Suppressor macrophage (primary cell): ENCODE measurements around the gene ARHGAP15.

Source experiments
- DNase-seq, 4 experiments: peaks; one replicate each; pipeline ENCODE4 v3.0.0-alpha.2; 2020 to 2022

ARHGAP15 gene

GRCh38 chr2:143455317-143455716, 326.1 kb downstream of the ARHGAP15 start:
- no peak for DNase-seq

DNA sequence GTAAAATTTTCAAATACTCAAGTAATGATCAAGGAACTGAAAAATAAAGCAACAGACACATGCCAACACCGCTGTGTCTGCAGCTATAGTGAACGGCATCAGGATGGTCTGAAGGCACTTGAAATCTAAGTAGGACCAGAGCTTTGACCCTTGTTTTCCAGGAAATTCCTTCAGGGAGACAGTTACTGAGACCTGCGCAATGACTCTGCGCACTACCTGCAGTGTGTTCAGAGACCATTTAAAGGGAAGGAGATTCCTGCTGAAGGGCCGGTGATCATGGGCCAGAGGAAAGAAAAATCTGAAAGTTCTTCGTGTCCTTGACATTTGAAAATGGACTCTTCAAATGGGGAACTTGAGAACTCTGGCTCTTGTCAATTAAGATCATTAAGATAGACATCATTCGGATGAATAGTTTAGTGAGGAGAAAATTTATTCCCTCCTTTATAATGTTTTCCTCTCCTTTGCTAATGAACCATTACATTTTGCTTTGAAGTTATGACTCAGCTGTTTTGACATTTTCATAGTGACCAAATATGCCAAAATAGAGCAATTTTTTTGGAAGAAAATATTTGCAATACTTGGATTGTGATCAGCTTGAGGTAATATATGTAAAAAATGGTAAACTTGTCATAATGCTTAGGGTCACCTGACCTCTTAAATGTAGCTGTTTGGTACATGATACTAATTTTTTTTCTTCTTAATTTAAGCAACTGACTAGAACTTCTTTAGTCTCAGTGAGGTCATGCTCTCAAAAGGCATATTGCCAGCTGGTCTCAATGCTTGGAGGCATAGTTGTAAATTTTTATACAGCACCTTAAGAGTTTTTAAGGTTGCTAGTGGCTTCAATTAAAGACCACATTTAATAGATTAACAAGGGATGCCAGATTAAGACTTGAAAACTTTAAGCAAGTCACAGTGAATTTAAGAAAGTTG, 329.3 kb downstream of the ARHGAP15 start:
- DNase-seq: no peak

DNA sequence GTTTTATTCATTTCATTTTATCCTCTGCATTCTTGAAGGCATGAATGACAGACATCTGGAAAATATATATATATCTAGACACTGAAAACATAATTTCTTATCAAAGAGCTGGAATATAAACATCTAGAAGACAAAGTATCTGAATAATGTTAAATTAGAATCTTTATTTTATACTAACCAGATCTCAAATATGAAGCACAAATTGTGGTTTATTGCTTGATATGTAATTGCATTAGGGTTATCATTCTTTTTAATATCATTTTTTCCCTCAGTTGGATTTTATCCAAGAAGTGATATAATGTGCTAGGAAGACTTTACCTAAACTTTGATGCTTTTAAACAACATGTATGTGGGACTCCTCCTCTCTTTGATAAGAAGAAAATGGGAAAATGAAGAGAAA, 331.2 kb downstream of the ARHGAP15 start:
- no peak for DNase-seq

DNA sequence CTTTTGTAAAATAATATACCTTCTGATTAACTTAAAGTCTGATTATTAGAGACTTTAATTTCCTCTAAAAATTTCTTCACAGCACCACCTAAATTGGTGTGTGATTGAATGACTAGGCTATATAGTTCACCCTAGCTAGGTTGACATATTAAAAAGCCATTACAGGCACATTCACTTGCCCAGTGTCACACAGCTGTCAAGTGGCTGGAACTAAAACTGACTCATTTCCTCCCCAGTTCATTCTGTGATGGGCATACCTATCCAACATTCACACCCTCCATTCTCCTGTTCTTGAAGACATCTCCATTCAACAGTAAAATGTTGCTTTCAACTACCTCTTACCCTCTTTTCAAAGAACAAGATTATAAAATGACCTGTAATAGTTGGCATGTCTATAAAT, 334.5 kb downstream of the ARHGAP15 start:
- DNase-seq: no peak

- DNase-seq: no peak
Observed at GRCh38 chr2:143466391-143466790, 337.2 kb downstream of the ARHGAP15 start.

GRCh38 chr2:143467011-143467410, 337.8 kb downstream of the ARHGAP15 start:
- no peak for DNase-seq

DNA sequence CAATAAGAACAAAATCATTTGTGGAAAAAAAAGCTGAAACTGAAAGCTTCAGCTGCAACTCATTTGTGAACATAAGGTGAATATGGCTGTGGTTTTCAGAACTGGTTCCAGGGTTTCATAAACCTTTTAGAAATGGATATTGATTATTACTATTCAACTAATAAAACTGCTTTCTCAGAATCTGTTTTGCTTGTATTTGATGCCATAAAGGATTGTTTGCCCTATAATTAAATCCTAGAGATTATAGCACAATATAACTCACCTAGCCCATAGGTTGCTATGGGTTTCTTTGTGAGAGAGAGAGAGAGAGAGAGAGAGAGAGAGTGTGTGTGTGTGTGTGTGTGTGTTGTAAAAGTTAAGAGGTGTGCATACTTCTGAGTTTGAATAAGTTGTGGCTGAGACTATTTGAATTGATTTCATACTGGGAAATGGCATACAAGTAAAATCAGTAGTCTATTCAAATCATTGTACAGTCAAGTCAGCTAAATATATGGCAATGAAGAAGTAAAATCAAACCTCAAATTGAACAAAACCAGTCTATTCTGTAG, 339.2 kb downstream of the ARHGAP15 start:
- DNase-seq: no peak

- no peak for DNase-seq
Observed at GRCh38 chr2:143469323-143469722, 340.1 kb downstream of the ARHGAP15 start.

GRCh38 chr2:143471550-143471949, 342.3 kb downstream of the ARHGAP15 start:
- no peak for DNase-seq

GRCh38 chr2:143473216-143473615, 344.0 kb downstream of the ARHGAP15 start:
- DNase-seq: no peak

GRCh38 chr2:143473820-143474219, 344.6 kb downstream of the ARHGAP15 start:
- no peak for DNase-seq

- DNase-seq: no peak
Observed at GRCh38 chr2:143474586-143474985, 345.4 kb downstream of the ARHGAP15 start.

GRCh38 chr2:143475041-143475776, 346.0 kb downstream of the ARHGAP15 start:
- DNase-seq: no peak

- DNase-seq: no peak
Observed at GRCh38 chr2:143476336-143477087, 347.3 kb downstream of the ARHGAP15 start.

DNA sequence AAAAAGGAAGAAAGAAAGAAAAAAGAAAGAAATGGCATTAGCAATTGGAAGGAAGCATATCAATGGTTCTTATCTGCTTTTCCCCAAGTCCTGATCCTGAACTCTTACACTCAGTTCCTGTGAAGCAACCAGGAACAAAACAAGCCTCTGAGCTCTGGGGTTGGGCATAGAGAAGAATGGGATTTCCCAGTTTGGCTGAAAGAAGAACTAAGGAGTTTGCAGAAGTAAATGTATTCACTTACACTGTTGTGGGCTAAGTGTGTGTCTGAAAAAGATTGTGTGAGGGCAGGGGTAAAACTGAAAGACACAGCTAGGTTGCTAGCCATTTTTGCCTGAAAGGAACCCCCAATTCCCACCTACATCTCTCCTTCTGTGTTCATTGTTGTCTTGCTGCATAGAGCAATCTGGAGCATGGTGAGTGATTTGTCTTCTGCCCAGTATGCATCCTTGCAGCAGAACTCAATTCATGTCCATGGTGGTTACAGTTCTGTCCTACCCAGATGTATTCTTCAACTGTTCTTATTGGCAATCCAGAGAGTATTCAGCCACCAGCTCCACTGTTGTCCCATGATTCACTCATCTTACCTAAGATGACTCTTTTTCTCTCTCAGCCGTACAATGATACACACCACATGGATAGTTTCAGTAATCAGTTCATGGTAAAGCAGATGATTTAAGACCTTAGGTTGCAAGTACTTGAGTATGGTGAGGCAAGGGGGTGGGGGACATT, 348.7 kb downstream of the ARHGAP15 start:
- DNase-seq: peak; percentile 61 to 74 (median 64)

DNA sequence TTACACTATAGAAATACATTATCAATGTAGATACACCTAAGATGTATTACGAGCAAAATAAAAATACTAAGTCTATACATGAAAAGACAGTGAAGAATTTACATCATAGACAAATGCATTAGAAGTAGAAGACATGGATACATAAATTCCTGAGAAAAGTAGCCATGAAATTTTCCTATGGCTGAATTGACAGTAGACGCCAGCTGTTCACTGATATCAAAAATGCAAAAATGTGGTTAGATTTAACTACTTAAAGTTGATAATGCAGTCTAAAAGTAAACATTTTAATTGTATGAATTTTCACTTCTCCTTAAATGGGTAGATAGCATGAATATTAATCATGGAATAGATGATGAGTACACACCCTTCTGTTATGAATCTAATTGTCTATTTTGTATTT, 350.9 kb downstream of the ARHGAP15 start:
- no peak for DNase-seq

GRCh38 chr2:143480601-143481236, 351.5 kb downstream of the ARHGAP15 start:
- DNase-seq: no peak

DNA sequence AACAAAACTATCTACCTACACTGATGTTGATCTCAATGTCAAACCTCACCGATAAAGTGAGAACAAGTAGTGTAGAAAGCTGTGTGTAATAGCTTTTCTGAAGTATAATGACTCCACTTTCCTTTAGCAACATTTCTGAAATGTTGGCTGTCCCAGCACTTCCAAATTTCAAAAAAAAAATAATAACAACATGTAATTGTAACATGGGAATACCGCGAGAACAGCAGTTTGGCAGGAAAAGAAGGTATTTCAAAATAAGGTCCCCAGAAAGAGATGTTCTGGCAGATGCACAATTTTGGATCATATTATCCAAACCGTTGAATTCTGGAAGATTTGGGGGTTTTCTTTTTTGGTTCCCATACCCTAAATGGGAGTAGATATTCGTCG, 352.0 kb downstream of the ARHGAP15 start:
- DNase-seq: no peak

DNA sequence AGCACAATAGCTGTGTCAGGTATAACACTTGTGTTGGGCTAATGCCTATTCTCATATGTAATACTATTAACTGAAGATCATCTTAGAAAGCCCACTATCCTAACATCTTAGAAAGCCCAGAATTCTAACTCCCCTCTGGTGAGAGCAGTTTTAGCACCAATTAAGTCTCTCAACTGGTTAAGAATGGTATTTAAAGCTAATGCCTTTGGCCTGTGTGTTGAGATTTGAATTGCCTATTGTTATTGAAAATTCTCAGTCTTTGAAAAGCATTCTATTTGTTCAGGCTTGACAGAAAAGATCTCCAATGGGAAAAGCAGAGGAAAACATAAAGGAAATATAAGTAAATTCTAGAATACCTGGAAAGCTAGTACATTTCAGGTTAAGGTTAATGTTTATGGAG, 352.5 kb downstream of the ARHGAP15 start:
- no peak for DNase-seq

GRCh38 chr2:143482316-143482715, 353.1 kb downstream of the ARHGAP15 start:
- DNase-seq: no peak

GRCh38 chr2:143482771-143483170, 353.6 kb downstream of the ARHGAP15 start:
- no peak for DNase-seq

GRCh38 chr2:143486976-143487375, 357.8 kb downstream of the ARHGAP15 start:
- DNase-seq: peak in 2 of 4 experiments; percentile 21 to 25
